ENCODE measurements around the gene BASP1.

DNA sequence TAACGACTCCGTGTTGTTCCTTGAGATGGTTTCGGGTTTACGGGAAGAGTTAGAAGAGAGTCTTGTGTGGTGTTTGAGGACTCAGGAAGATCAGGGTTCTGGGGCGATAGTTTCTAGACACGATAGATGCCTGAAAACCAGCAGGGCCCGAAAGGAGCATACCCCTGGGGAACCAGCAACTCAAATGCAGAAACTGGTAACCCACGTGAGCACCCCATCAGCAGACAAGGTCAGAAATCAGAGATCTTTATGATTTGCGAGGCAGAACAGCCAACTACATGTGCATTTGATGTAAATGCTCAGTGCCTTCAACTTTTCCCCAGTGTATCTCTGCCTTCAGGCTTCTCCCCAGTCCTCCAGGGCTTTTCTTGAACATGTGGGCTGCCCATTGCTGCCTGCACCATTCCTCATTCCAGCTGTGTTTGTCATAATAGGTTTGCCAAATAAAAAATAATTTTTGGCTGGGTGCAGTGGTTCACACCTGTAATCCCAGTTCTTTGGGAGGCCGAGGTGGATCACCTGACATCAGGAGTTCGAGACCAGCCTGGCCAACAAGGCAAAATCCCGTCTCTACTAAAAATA lies 75.1 kb downstream of the BASP1 start:
- TF ChIP-seq, protein P1, sequence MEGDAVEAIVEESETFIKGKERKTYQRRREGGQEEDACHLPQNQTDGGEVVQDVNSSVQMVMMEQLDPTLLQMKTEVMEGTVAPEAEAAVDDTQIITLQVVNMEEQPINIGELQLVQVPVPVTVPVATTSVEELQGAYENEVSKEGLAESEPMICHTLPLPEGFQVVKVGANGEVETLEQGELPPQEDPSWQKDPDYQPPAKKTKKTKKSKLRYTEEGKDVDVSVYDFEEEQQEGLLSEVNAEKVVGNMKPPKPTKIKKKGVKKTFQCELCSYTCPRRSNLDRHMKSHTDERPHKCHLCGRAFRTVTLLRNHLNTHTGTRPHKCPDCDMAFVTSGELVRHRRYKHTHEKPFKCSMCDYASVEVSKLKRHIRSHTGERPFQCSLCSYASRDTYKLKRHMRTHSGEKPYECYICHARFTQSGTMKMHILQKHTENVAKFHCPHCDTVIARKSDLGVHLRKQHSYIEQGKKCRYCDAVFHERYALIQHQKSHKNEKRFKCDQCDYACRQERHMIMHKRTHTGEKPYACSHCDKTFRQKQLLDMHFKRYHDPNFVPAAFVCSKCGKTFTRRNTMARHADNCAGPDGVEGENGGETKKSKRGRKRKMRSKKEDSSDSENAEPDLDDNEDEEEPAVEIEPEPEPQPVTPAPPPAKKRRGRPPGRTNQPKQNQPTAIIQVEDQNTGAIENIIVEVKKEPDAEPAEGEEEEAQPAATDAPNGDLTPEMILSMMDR (IDR thresholded peaks at IDR 0.05; ENCODE audit: poor library complexity, severe bottlenecking), result no peak
- TF ChIP-seq, protein P2, sequence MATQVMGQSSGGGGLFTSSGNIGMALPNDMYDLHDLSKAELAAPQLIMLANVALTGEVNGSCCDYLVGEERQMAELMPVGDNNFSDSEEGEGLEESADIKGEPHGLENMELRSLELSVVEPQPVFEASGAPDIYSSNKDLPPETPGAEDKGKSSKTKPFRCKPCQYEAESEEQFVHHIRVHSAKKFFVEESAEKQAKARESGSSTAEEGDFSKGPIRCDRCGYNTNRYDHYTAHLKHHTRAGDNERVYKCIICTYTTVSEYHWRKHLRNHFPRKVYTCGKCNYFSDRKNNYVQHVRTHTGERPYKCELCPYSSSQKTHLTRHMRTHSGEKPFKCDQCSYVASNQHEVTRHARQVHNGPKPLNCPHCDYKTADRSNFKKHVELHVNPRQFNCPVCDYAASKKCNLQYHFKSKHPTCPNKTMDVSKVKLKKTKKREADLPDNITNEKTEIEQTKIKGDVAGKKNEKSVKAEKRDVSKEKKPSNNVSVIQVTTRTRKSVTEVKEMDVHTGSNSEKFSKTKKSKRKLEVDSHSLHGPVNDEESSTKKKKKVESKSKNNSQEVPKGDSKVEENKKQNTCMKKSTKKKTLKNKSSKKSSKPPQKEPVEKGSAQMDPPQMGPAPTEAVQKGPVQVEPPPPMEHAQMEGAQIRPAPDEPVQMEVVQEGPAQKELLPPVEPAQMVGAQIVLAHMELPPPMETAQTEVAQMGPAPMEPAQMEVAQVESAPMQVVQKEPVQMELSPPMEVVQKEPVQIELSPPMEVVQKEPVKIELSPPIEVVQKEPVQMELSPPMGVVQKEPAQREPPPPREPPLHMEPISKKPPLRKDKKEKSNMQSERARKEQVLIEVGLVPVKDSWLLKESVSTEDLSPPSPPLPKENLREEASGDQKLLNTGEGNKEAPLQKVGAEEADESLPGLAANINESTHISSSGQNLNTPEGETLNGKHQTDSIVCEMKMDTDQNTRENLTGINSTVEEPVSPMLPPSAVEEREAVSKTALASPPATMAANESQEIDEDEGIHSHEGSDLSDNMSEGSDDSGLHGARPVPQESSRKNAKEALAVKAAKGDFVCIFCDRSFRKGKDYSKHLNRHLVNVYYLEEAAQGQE (IDR thresholded peaks at IDR 0.05; ENCODE audit: borderline replicate concordance), result no peak
- no peak for TF ChIP-seq SMC3 (conservative IDR thresholded peaks at IDR 0.05; ENCODE audit: poor library complexity)
- TF ChIP-seq EZH2 (IDR thresholded peaks at IDR 0.05; ENCODE audit: borderline replicate concordance, insufficient read depth, low read length, poor library complexity, severe bottlenecking), result no peak
- no peak for TF ChIP-seq POLR2AphosphoS5 (IDR thresholded peaks at IDR 0.05)
- TF ChIP-seq TAF1 (IDR thresholded peaks at IDR 0.05; ENCODE audit: low read depth), result no peak
- no peak for TF ChIP-seq EP300 (conservative IDR thresholded peaks at IDR 0.05; ENCODE audit: poor library complexity, severe bottlenecking)
- TF ChIP-seq MXI1 (conservative IDR thresholded peaks at IDR 0.05; ENCODE audit: poor library complexity, severe bottlenecking), result no peak

All from neural cell (in vitro differentiated cells).